Osteocyte (in vitro differentiated cells): Measurements from ENCODE around the gene CSPG4. TPM values are rescaled to one million over a fixed set of nuclear protein-coding genes. Genes with fewer than 3 reads are reported as not detected.
"Not testable (repeated sequence)": the region's sequence is repeated elsewhere in the genome, so short reads cannot be mapped to it uniquely, and the experiment has no call there.

ENCODE experiments used
- DNase-seq: peaks from one replicate; pipeline ENCODE4 v3.0.0; 2021; ENCODE audit warnings: mixed read lengths; ENCODE audit not compliant: unreplicated experiment; ENCODE audit errors: extremely low spot score
- H3K27ac Mint-ChIP-seq: one replicate; pipeline ENCODE4 v1.8.0; 2021; ENCODE audit warnings: mild to moderate bottlenecking, mixed read lengths; ENCODE audit not compliant: unreplicated experiment
- H3K27me3 Mint-ChIP-seq: one replicate; pipeline ENCODE4 v1.8.0; 2021; ENCODE audit warnings: mixed read lengths; ENCODE audit not compliant: unreplicated experiment
- H3K36me3 Mint-ChIP-seq: one replicate; pipeline ENCODE4 v1.8.0; 2021; ENCODE audit warnings: mixed read lengths; ENCODE audit not compliant: unreplicated experiment
- H3K4me1 Mint-ChIP-seq: one replicate; pipeline ENCODE4 v1.8.0; 2021; ENCODE audit warnings: mixed read lengths; ENCODE audit not compliant: unreplicated experiment
- H3K4me3 Mint-ChIP-seq: one replicate; pipeline ENCODE4 v1.8.0; 2021; ENCODE audit warnings: mild to moderate bottlenecking, moderate library complexity, mixed read lengths; ENCODE audit not compliant: unreplicated experiment
- H3K9me3 Mint-ChIP-seq: one replicate; pipeline ENCODE4 v1.8.0; 2021; ENCODE audit warnings: mixed read lengths; ENCODE audit not compliant: unreplicated experiment
- CTCF ChIP-seq: fragments of 200-600 bp; sonication (generic); IDR thresholded peaks from 2 replicates; pipeline ENCODE4 v1.5.0; 2021; ENCODE audit warnings: antibody characterized with exemption, mild to moderate bottlenecking, moderate library complexity
- total RNA-seq: library from RNA; stranded (reverse); gene quantifications from 2 replicates; pipeline ENCODE4 v1.2.1, GENCODE V29; 2021

The CSPG4 gene
- total RNA-seq, 1 donor from 2014 or later: 43.3 TPM

DNA sequence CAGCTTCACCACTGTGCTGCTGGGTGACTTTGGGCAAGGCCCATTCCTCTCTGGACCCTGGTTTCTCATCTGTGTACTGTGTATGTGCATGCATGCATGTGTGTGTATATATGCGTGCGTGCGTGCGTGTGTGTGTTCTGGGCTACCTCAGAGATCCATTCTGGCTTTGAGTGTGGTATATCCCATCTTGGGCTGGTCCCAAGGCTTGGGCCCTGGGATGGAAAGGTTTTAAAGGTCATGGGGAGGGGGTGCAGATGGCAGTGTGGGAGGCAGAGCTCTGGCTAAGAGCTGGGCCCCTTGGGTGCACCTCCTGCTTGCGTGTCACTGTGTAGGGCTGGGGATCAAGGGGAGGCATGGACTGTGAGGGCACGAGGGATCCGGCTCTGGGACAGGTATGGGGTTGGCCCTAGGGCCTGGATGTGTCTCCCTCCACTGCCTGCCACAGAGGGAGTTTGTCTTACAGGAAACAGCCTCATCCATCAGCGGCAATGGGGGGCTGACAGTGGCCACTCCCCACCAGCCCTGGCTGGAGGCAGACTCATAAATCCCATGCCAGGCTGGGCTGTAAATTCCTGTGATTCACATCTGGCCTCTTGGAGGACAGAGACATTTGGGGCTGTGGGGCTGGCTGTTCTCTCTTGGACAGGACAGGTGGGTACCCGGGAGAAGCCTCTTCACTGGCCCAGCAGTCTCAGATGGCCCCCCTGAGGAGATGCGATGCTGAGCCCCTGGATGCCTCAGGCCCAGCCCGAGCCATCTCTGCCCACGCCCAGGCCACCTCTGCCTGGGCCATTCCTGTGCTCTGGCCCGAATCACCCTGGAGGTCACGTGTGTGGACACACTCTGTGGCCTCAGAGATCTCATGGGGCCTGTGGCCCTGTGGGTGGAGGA is 21.4 kb upstream of the CSPG4 start:
- Mint-ChIP-seq H3K36me3 (no peaks in the 10 kb centered on the region), H3K4me1 (peaks cover 9% of the 10 kb centered on the region), H3K9me3 (no peaks in the 10 kb centered on the region), H3K4me3 (no peak overlapping the region), H3K27ac (no peak overlapping the region), H3K27me3 (no peaks in the 10 kb centered on the region)
- no peak for DNase-seq
- no peak for TF ChIP-seq CTCF

DNA sequence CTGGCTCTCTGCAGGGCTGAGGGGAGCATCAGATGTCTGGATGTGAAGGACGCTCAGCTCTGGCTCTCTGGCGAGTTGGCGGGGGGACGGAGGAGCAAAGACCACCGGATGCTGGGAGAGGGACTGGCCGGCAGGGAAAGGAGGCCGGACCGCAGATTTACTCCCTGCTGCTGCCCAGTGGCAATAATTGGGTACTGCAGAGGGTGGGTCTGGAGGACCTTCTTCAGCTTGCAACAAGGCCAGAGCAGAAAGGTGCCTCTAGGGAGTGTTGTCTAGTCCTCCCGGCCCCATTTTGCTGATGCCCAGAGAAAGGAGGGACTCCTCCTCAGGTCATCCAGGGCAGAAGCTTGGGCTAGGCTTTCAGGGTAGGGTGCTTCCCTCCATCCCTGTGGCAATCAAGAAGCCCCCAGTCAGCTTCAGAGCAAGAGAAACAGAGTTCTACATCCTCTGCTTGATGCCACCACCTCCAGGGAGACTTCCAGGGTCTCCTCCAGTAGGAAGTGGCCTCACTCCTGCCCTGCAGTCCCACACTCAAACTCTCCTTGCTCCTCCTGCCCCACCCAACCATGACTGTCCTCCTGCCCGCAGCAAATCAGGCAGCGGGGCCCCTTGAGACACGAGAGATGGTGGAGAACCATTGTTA is 20.3 kb upstream of the CSPG4 start:
- DNase-seq: peak; percentile 90
- Mint-ChIP-seq H3K4me3 (no peak overlapping the region), H3K4me1 (peaks cover 9% of the 10 kb centered on the region), H3K36me3 (no peaks in the 10 kb centered on the region), H3K27me3 (no peaks in the 10 kb centered on the region), H3K27ac (no peak overlapping the region), H3K9me3 (no peaks in the 10 kb centered on the region)
- TF ChIP-seq CTCF: peak; percentile 80

DNA sequence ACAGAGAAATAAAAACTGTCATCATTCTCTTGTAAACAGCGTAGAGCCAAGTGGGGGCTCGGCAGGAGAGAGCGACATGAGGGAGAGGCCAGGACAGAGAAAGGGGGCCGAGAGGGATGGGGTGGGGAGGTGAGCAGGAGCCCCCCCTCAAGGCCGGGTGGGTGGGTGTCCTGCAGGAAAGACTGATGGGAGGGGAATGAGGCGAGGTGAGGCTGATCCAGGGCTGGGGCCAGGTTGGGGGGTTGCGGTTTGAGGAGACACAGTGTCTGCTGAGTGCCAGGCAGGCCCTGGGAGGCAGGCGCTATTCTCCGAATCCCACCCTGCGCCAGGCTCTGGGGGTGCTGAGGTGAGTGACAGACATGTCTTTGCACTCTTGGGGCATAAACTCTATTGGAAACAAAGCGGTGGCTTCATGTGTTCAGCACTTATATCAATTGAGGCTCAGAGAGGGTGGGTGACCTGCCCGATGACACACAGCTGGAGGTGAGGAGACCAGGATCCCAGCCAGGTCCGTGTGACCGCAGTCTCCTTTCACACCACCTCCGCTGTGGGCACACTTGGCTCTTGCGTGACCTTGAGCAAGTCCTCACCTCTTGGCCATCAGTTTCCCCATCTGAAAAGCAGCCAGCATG is 19.6 kb upstream of the CSPG4 start:
- Mint-ChIP-seq H3K4me3 (no peak overlapping the region), H3K36me3 (no peaks in the 10 kb centered on the region), H3K27ac (no peak overlapping the region), H3K4me1 (peaks cover 6% of the 10 kb centered on the region), H3K27me3 (no peaks in the 10 kb centered on the region), H3K9me3 (no peaks in the 10 kb centered on the region)
- no peak for DNase-seq
- TF ChIP-seq CTCF: no peak

DNA sequence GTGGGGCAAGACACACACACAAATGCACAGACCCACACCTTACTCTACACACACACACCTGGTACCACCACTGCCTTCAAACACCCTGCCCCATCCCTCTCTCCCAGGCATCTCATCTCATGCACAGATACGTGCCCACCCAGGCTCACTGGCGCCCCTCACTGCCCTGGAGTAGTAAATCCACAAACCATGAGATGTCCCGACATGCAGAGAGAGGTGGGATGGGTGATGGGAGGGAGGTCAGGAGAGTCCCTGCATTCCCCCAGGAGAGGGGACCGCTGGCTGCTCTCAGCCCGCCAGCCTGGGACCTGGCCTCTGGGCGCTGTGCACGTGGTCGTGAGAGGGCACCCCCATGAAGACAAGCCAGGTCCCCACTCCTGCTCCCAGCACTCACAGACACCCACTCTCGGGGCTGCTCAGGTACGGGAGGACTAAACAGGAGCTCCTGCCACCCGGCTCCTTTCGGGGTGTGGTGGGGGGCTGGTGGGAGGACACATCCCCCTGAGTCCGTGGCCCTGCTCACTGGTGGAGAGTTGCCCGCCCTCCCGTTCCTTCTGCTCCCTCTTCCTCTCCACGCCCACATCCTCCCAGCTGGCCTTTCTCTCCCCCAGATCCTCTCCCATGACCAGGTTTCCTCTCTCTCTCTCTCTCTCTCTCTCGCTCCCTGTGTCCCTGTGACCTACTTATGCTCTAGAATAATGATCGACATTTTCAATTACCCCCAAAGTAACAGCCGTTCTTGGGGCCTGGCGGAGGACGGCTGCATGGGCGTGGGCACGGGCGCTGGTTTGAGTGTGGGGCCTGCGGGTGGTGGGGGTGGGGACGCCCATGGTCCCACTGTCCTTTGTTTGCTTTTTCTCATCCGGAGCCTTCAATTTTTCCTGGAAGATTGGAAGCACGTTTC is 18.9 kb upstream of the CSPG4 start:
- no peak for TF ChIP-seq CTCF
- no peaks in the 10 kb centered on the region for H3K9me3 Mint-ChIP-seq
- H3K36me3 Mint-ChIP-seq: no peaks in the 10 kb centered on the region
- H3K4me1 Mint-ChIP-seq: peaks cover 4% of the 10 kb centered on the region
- H3K27me3 Mint-ChIP-seq: no peaks in the 10 kb centered on the region
- no peak for DNase-seq
- H3K4me3 Mint-ChIP-seq: no peak overlapping the region
- H3K27ac Mint-ChIP-seq: no peak overlapping the region

DNA sequence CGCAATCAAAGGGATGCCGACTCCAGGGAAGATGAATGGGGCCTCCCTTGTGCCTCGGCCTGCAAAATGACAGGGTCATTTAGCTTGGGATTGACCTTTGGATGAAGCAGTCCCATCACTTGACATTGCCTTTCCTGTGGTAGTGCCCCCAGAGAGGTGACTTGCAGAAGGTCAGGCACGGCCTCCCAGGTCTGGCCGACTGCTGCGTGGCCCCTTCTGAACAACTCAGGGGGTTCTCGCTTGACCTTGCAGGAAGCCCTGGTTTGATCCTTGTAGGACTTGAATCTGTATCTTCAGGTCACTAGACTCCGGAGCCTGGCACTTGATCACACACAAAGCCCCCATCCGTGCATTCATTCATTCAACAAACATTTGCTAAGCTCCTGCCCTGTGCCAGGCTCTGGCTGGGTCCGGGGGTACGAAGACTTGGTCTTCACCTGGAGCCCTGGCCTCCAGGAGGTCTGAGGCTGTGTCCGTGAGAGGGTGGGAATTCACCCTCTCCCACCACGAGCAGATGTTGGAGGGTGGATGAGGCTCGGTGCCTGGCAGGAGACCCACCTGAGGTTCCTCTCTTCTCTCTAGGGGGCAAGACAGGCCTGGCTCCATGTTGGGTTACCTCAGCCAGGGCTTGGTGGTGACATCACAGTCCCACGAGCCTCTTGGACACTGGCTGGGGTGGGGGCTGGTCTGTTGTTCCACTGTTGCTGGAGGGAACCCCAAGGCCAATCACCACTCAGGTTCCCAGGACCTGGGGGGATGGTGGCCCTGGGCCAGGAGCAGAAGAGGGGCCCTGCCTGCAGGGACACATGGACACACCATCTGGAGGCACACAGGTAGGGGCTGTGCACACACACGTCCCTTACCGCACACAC is 18.0 kb upstream of the CSPG4 start:
- not testable (repeated sequence) for DNase-seq, H3K4me3 Mint-ChIP-seq, H3K4me1 Mint-ChIP-seq, H3K27me3 Mint-ChIP-seq, H3K9me3 Mint-ChIP-seq, H3K36me3 Mint-ChIP-seq, H3K27ac Mint-ChIP-seq
